Lung (tissue), 12 donors: ENCODE measurements around the gene PLBD2. TPM values are rescaled to one million over a fixed set of nuclear protein-coding genes. Genes with fewer than 3 reads are reported as not detected.

Source experiments
- ATAC-seq: fragments of 200-7000 bp; cut with Tn5 transposase; one replicate; pipeline ENCODE4 v1.9.1; 2020; ENCODE audit warnings: moderate number of reproducible peaks; ENCODE audit not compliant: insufficient read depth, low FRiP score
- DNase-seq, 3 donors: peaks; one replicate each; pipeline ENCODE4 v3.0.0-alpha.2; 2013 to 2017
- H3K27ac ChIP-seq, 2 donors: one replicate each; pipeline ENCODE4 v1.5.1; 2013; ENCODE audit warnings: mild to moderate bottlenecking in 2 of 2, moderate library complexity in 2 of 2, control low read depth in 1 of 2, inconsistent platforms in 1 of 2, low read depth in 1 of 2, low read length in 1 of 2
- H3K27me3 ChIP-seq, 3 donors: one replicate each; pipeline ENCODE4 v1.5.1; 2013; ENCODE audit warnings: low read length in 2 of 3; ENCODE audit not compliant: control insufficient read depth in 3 of 3, insufficient read depth in 3 of 3
- H3K36me3 ChIP-seq, 4 donors: one replicate each; pipeline ENCODE4 v1.5.1; 2013; ENCODE audit warnings: low read length in 4 of 4, mild to moderate bottlenecking in 1 of 4, moderate library complexity in 1 of 4; ENCODE audit not compliant: control insufficient read depth in 4 of 4, insufficient read depth in 4 of 4
- H3K4me1 ChIP-seq, 5 donors: one replicate each; pipeline ENCODE4 v1.5.1; 2013; ENCODE audit warnings: low read length in 5 of 5, mild to moderate bottlenecking in 2 of 5, moderate library complexity in 1 of 5; ENCODE audit not compliant: control insufficient read depth in 5 of 5, insufficient read depth in 5 of 5
- H3K4me3 ChIP-seq: one replicate; pipeline ENCODE4 v1.5.1; 2013; ENCODE audit warnings: mild to moderate bottlenecking, control low read depth, moderate library complexity
- H3K9ac ChIP-seq, 2 donors: one replicate each; pipeline ENCODE4 v1.5.1; 2013; ENCODE audit warnings: low read length in 2 of 2, control low read depth in 1 of 2; ENCODE audit not compliant: insufficient read depth in 1 of 2
- H3K9me3 ChIP-seq, 4 donors: one replicate each; pipeline ENCODE4 v1.5.1; 2013; ENCODE audit warnings: low read length in 3 of 4, mild to moderate bottlenecking in 1 of 4, moderate library complexity in 1 of 4; ENCODE audit not compliant: control insufficient read depth in 4 of 4, insufficient read depth in 3 of 4
- WGBS, 2 donors: extraction: QIAGEN DNeasy Blood & Tissue Kit; methylation state at CpG; one replicate each; pipeline ENCODE4 v1.1.7; 2013; 5-methylcytosine and 5-hydroxymethylcytosine counted together
- polyA plus RNA-seq, 2 donors: library from polyadenylated mRNA; stranded (reverse); fragments of 200-250 nt; gene quantifications; one replicate each; pipeline ENCODE4 v1.2.1, GENCODE V29; 2013
- total RNA-seq, 2 donors: library from RNA; depleted of rRNA in 1 of 2; stranded (reverse); fragments of >200 nt in 1 of 2; gene quantifications; one replicate each; pipeline ENCODE4 v1.2.1, GENCODE V29; 2014 to 2021
- TF ChIP-seq, protein P1 (sequence below): IDR thresholded peaks from 2 replicates; pipeline ENCODE4 v1.5.1; 2012; ENCODE audit warnings: mild to moderate bottlenecking; ENCODE audit errors: control extremely low read depth, extremely low read depth
- donor health status: control.
- donor health status: control.
- donor health status: Bipolar disorder and iron deficiency.
- donor health status: healthy.
- donor health status: DM: yes; HTN: yes; CAD: no.

Gene PLBD2
- total and polyA plus RNA-seq, 4 donors: 16.4 to 48.9 (median 21.6) TPM

DNA sequence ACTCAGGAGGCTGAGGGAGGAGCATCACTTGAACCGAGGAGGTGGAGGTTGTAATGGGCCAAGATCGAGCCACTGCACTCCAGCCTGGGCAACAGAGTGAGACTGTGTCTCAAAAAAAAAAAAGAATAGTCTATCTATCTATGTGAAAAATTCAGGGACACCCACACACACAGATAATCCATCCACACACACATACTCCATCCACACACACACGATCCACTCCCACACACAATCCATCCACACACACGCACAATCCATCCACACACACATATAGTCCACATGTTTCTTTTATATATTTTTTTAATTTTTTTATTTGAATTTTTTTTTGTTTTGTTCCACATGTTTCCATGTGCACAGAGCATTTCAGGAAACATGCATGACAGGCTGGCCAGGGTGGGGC, 42.0 kb downstream of the PLBD2 start:
- WGBS, 2 donors: 68 to 90% methylated on average over 4 of the region's 4 CpGs
- H3K27ac ChIP-seq: no peak overlapping the region
- no peak for ATAC-seq
- TF ChIP-seq, protein P1, sequence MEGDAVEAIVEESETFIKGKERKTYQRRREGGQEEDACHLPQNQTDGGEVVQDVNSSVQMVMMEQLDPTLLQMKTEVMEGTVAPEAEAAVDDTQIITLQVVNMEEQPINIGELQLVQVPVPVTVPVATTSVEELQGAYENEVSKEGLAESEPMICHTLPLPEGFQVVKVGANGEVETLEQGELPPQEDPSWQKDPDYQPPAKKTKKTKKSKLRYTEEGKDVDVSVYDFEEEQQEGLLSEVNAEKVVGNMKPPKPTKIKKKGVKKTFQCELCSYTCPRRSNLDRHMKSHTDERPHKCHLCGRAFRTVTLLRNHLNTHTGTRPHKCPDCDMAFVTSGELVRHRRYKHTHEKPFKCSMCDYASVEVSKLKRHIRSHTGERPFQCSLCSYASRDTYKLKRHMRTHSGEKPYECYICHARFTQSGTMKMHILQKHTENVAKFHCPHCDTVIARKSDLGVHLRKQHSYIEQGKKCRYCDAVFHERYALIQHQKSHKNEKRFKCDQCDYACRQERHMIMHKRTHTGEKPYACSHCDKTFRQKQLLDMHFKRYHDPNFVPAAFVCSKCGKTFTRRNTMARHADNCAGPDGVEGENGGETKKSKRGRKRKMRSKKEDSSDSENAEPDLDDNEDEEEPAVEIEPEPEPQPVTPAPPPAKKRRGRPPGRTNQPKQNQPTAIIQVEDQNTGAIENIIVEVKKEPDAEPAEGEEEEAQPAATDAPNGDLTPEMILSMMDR: no peak
- H3K9ac ChIP-seq: no peak overlapping the region
- no peak overlapping the region for H3K4me3 ChIP-seq
- no peaks in the 10 kb centered on the region for H3K27me3 ChIP-seq
- peak in 2 of 3 donors; percentile 25 to 34 for DNase-seq
- H3K36me3 ChIP-seq: no peaks in the 10 kb centered on the region
- no peaks in the 10 kb centered on the region for H3K4me1 ChIP-seq
- H3K9me3 ChIP-seq: no peaks in the 10 kb centered on the region

- TF ChIP-seq, protein P1: no peak
- no peaks in the 10 kb centered on the region for H3K4me1 ChIP-seq
- H3K9me3 ChIP-seq: no peaks in the 10 kb centered on the region
- 77 to 87% methylated on average over 13 of the region's 13 CpGs for WGBS, 2 donors
- H3K27me3 ChIP-seq: no peaks in the 10 kb centered on the region
- H3K27ac ChIP-seq: no peak overlapping the region
- DNase-seq (no peak), ATAC-seq (no peak)
- no peak overlapping the region for H3K4me3 ChIP-seq
- H3K36me3 ChIP-seq: no peaks in the 10 kb centered on the region
- no peak overlapping the region for H3K9ac ChIP-seq
Observed at GRCh38 chr12:113401066-113402000, 42.9 kb downstream of the PLBD2 start.

- H3K4me3 ChIP-seq: no peak overlapping the region
- no peaks in the 10 kb centered on the region for H3K27me3 ChIP-seq
- H3K4me1 ChIP-seq: no peaks in the 10 kb centered on the region
- no peak overlapping the region for H3K9ac ChIP-seq
- H3K9me3 ChIP-seq: no peaks in the 10 kb centered on the region
- no peaks in the 10 kb centered on the region for H3K36me3 ChIP-seq
- 89 to 93% methylated on average over 23 of the region's 23 CpGs for WGBS, 2 donors
- no peak overlapping the region for H3K27ac ChIP-seq
- DNase-seq: no peak
- ATAC-seq: no peak
- TF ChIP-seq, protein P1: no peak
Observed at GRCh38 chr12:113402586-113403260, 44.3 kb downstream of the PLBD2 start.
